ENCODE data around the gene RBM47.
"Not testable (repeated sequence)": the region's sequence is repeated elsewhere in the genome, so short reads cannot be mapped to it uniquely, and the experiment has no call there.

Gene RBM47

GRCh38 chr4:40524366-40525041 lies 105.2 kb downstream of the RBM47 start:
- no peak for DNase-seq

GRCh38 chr4:40523581-40523980 lies 106.1 kb downstream of the RBM47 start:
- no peak for DNase-seq

GRCh38 chr4:40521957-40522356 lies 107.7 kb downstream of the RBM47 start:
- DNase-seq = no peak

- DNase-seq = no peak
Observed at GRCh38 chr4:40520533-40520932, 109.1 kb downstream of the RBM47 start.

- not testable (repeated sequence) for DNase-seq
Observed at GRCh38 chr4:40517081-40517480, 112.6 kb downstream of the RBM47 start.

- no peak for DNase-seq
Observed at GRCh38 chr4:40516651-40517050, 113.0 kb downstream of the RBM47 start.

GRCh38 chr4:40515398-40516293 lies 114.0 kb downstream of the RBM47 start:
- no peak for DNase-seq

GRCh38 chr4:40515037-40515397 lies 114.6 kb downstream of the RBM47 start:
- no peak for DNase-seq

GRCh38 chr4:40514497-40514951 lies 115.1 kb downstream of the RBM47 start:
- DNase-seq = no peak

GRCh38 chr4:40511036-40511614 lies 118.5 kb downstream of the RBM47 start:
- no peak for DNase-seq

GRCh38 chr4:40507977-40508376 lies 121.7 kb downstream of the RBM47 start:
- DNase-seq = peak; percentile 4

- DNase-seq = no peak
Observed at GRCh38 chr4:40506492-40506891, 123.2 kb downstream of the RBM47 start.

GRCh38 chr4:40506066-40506465 lies 123.6 kb downstream of the RBM47 start:
- DNase-seq = no peak

- no peak for DNase-seq
Observed at GRCh38 chr4:40502934-40503333, 126.7 kb downstream of the RBM47 start.

- no peak for DNase-seq
Observed at GRCh38 chr4:40502220-40502619, 127.4 kb downstream of the RBM47 start.

- DNase-seq = no peak
Observed at GRCh38 chr4:40500781-40501180, 128.9 kb downstream of the RBM47 start.

- DNase-seq = no peak
Observed at GRCh38 chr4:40493160-40493559, 136.5 kb downstream of the RBM47 start.

- no peak for DNase-seq
Observed at GRCh38 chr4:40492691-40493090, 137.0 kb downstream of the RBM47 start.

- DNase-seq = no peak
Observed at GRCh38 chr4:40490481-40490880, 139.2 kb downstream of the RBM47 start.

GRCh38 chr4:40489961-40490360 lies 139.7 kb downstream of the RBM47 start:
- no peak for DNase-seq

GRCh38 chr4:40486534-40486933 lies 143.1 kb downstream of the RBM47 start:
- DNase-seq = no peak

GRCh38 chr4:40484346-40485090 lies 145.1 kb downstream of the RBM47 start:
- DNase-seq = no peak

- DNase-seq = no peak
Observed at GRCh38 chr4:40482985-40483647, 146.5 kb downstream of the RBM47 start.

Data from COR-L47 (cell line).